ENCODE measurements around the gene CLDN19.

Gene CLDN19

DNA sequence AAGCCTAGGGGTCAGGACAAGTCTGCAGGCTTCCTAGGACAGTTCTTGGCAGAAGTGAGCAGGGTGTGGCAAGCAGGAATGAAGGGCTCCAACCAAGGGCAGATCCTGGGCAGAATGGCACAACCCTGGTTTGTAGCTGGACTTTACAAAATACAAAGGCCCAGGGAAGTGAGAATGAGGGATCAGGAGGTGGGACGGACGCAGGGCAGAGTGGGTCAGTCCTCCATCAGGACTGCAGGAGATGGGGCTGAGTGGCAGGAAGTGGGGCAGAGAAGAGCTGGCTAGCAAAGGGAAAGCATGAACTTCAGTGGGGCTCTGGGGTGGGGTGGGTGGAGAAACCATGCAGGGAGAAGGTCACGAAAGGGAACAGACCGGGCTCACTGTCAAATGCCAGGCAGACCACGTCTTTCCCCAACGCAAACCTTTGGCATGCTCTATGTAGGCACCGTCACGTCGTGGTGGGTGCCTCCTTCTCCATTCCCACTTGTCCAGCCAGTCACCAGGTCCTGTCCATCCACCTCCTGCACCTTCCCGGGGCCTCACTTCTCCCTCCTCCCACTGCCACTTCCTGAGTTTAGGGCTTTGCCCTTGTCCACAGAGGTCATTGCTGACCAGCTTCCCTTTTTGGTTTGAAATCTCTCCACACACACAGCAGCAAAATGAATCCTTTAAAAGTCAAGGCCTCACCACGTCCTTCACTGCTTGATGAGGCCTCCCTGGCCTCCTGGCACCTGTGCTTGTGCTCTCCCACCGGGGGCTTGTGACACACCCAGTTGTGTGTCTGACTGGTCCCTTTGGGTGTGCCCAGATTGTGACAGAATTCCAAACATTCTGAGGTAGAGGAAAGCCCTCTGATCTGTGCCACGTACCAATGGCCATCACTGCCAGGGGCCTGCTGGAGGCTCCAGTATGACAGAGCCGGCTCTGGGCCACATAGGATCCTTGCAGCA, 8.7 kb upstream of the CLDN19 start:
- peaks cover 67% of the 10 kb centered on the region for H3K36me3 Mint-ChIP-seq
- no peak for DNase-seq (ENCODE audit: low spot score in 2 of 2)
- no peak for ATAC-seq
- H3K4me1 Mint-ChIP-seq: no peaks in the 10 kb centered on the region
- peak overlapping the region; percentile 38 for H3K27ac Mint-ChIP-seq
- H3K4me3 Mint-ChIP-seq: no peak overlapping the region
- no peaks in the 10 kb centered on the region for H3K9me3 Mint-ChIP-seq

DNA sequence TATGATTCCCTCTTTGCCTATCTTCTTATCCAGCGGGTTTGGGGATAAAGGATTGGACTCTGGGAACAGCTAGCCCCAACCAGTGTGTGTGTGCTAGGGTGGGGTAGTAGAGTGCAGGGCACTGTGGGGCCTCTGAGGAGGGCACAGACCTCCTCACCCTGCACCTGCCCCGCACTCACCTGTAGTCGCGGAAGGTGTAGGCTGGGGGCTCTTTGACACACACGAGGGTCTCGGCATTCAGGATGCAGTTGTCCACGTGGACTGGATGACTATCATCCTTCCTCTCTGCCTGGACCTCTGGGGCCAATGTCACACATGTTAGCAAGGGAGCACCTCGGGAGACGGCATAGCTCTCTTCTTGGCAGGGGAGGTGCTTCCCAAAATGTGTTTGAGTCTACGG, 8.0 kb upstream of the CLDN19 start:
- peak overlapping the region; percentile 38 for H3K27ac Mint-ChIP-seq
- peaks cover 60% of the 10 kb centered on the region for H3K36me3 Mint-ChIP-seq
- DNase-seq (ENCODE audit: low spot score in 2 of 2) (no peak), ATAC-seq (no peak)
- no peak overlapping the region for H3K4me3 Mint-ChIP-seq
- no peaks in the 10 kb centered on the region for H3K9me3 Mint-ChIP-seq
- no peaks in the 10 kb centered on the region for H3K4me1 Mint-ChIP-seq

DNA sequence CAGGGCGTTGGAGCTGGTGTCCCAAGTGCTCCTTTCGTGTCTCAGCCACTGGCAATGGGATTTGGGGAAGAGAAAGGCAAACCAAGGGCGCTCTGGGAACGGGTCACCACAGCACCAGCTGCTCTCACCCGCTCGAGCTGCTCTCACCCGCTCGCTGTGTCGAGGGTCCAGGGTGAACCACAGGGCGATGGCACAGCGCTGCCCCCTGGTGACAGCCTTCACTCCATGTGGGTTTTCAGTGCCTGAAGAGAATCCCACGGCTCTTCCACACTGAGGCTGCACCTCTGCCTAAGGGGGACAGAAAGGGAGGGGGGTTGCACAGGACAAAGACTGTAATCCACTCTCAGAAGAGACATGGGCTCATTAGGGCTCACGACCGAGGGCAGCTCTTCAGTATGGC, 7.1 kb upstream of the CLDN19 start:
- H3K9me3 Mint-ChIP-seq: no peaks in the 10 kb centered on the region
- DNase-seq (ENCODE audit: low spot score in 2 of 2) (peak in 1 of 2 donors; percentile 65), ATAC-seq (peak; percentile 46)
- H3K4me1 Mint-ChIP-seq: no peaks in the 10 kb centered on the region
- H3K4me3 Mint-ChIP-seq: no peak overlapping the region
- H3K36me3 Mint-ChIP-seq: peaks cover 51% of the 10 kb centered on the region
- no peak overlapping the region for H3K27ac Mint-ChIP-seq

DNA sequence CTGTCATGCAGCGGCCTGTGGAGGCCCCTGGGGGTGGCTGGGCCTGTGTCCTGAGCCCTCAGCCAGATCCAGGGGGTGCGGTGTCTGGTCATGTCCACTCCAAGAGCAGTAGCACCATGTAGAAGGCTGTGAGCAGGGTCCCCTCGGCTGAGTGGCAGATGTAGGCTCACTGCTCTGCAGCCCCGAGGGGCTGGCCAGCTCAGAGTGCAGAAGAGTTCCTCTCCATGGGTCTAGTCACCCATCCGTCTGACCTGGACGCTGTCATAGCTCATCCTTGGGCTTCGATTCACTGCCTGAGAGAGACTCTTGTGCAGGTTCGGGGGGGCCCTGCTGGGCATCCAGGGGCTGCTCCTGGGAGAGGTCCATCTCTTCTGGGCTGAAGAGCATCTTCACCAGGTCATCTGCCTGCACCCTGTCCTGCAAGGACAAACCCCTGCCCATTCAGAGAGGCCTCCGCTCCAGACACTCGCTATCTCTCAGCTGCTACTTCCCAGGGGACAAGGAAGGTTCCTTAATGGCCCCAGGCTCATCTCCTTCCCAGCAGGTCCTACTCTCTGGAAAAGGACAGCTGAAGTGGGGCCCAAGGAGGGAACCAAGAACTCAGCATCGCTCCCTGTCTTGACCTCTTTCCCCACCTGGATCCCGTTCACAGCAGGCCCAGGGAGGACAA, 6.5 kb upstream of the CLDN19 start:
- H3K36me3 Mint-ChIP-seq: peaks cover 46% of the 10 kb centered on the region
- H3K4me1 Mint-ChIP-seq: no peaks in the 10 kb centered on the region
- no peak for DNase-seq (ENCODE audit: low spot score in 2 of 2)
- no peak overlapping the region for H3K4me3 Mint-ChIP-seq
- no peak for ATAC-seq
- no peaks in the 10 kb centered on the region for H3K9me3 Mint-ChIP-seq
- H3K27ac Mint-ChIP-seq: no peak overlapping the region

DNA sequence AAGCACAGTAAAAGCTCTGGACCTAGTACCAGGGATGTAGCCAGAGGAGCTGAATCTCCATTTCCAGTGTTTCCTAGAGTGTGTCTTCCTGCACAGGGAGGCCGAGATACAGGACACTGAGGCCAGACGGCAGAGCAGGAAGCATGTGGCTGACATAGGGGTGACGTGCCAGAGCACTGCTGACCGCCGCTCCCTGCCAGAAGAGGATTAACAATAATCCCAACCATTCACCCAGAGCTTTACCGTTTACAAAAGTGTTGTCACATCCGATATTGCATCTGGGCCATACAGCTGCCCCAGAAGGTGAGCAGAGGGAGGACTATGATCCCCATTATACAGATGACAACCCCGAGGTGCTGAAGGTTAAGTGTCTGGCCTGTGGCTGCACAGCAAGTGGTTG, 5.8 kb upstream of the CLDN19 start:
- Mint-ChIP-seq H3K9me3 (no peaks in the 10 kb centered on the region), H3K27ac (no peak overlapping the region), H3K4me1 (no peaks in the 10 kb centered on the region), H3K36me3 (peaks cover 43% of the 10 kb centered on the region), H3K4me3 (no peak overlapping the region)
- DNase-seq (ENCODE audit: low spot score in 2 of 2): no peak
- ATAC-seq: no peak

DNA sequence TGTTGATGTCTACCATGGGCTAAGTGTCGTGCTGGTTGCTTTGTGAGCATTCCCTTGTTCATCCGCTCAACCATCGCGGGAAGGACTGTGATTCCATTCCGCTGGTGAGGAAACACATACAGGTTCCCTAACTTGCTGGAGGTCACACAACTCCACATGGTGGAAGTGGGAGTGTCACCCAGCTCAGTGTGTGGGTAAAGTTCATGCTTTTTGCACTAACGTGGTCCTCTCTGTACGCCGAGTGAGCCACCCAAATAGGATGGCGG, 4.0 kb upstream of the CLDN19 start:
- Mint-ChIP-seq H3K4me1 (no peaks in the 10 kb centered on the region), H3K9me3 (no peaks in the 10 kb centered on the region), H3K27ac (no peak overlapping the region), H3K36me3 (peaks cover 29% of the 10 kb centered on the region), H3K4me3 (no peak overlapping the region)
- no peak for ATAC-seq
- DNase-seq (ENCODE audit: low spot score in 2 of 2): no peak

DNA sequence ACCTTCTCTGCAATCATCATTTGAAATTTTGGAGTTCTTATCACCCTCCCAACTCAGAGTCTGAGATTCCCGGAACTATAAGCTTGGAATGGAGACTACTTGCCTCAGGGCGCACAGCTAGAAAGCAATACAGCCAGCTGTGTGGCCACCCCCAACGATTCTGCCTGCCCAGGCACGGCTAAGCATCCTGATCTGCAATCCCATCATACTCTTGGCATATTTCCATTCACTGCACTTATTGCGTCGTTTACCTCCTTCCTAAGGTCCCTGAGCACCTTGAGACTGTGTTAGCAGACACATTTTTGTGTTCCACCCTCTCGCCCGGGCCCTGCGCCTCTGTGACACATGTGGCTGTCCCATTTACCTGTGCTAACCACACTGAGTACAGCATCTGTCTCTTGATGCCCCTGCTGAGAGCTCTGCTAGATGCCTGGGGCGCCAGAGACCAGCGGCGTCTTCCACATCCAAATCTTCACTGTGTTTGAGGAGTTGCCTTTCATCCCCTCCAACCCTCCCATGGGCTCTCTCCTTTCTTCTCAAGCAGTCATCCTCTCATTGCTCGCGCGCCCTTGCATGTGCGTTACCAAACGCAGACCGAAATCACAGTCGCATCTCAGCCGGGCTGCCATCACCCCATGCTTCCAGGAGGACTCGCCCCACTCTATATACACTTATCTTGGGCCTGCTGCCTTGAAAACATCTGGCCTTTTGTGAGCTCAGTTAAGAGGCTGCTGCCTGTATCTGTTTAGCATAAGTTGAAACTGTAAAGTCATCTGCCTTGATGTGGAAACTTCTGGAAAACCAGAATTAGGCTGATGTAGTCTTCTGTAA, 3.5 kb upstream of the CLDN19 start:
- ATAC-seq (no peak), DNase-seq (ENCODE audit: low spot score in 2 of 2) (no peak)
- Mint-ChIP-seq H3K4me3 (no peak overlapping the region), H3K4me1 (no peaks in the 10 kb centered on the region), H3K36me3 (peaks cover 24% of the 10 kb centered on the region), H3K9me3 (no peaks in the 10 kb centered on the region), H3K27ac (no peak overlapping the region)

DNA sequence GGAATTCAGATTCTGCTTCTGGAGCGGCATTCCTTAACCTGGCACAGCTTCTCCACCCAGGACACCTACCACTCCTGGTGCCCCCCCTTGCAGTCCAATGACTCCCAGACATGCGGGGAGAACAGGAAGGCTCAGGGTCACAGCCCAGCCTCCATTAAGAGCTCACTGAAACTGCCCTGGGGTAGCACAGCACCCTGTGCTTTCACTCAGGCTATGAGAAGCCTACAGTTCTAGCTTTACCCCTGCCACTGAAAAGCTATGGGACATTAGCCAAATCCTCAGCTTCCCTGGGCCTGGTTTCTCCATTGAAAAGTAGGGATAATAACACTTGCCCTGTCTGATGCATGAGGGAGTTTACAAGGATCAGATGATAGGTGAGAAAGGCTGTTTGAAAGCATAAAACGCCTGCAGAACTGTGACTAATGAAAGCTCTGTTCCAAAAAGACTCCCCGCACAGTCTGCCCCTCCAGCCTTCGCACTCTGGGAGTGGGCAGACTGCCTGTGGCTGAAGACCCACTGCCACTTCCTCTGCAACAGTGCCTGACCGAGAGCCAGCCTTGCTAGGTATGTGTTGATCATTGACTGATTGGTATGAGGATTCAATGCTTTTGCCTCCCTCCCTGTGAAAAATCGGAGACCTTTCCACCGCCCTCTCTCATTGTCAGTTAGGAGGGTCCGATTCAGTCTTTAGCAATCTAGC, 2.7 kb upstream of the CLDN19 start:
- Mint-ChIP-seq H3K4me1 (no peaks in the 10 kb centered on the region), H3K4me3 (no peak overlapping the region), H3K9me3 (no peaks in the 10 kb centered on the region), H3K27ac (no peak overlapping the region), H3K36me3 (peaks cover 16% of the 10 kb centered on the region)
- ATAC-seq: no peak
- no peak for DNase-seq (ENCODE audit: low spot score in 2 of 2)

DNA sequence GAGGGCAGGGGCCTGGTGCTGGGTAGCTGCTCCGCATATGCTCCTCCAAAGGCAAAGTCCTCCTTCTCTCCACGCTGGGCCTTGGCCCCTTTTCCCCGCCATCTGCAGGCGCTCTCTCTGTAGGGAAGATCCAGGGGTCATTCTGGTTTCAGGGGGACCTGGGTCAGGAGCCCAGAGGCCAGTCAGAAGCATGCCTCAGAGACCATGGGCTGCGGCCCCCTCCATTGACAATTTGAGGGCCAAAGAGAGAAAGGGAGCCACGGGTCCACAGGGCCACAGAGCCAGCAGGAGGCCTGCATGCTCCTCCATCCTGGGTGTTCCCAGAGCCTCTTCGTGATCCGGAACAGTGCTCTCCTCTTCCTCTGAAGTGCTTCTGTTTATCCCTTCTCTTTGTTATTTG, 2.1 kb upstream of the CLDN19 start:
- Mint-ChIP-seq H3K27ac (no peak overlapping the region), H3K4me1 (peaks cover 3% of the 10 kb centered on the region), H3K9me3 (no peaks in the 10 kb centered on the region), H3K36me3 (peaks cover 12% of the 10 kb centered on the region), H3K4me3 (no peak overlapping the region)
- DNase-seq (ENCODE audit: low spot score in 2 of 2): no peak
- ATAC-seq: no peak

DNA sequence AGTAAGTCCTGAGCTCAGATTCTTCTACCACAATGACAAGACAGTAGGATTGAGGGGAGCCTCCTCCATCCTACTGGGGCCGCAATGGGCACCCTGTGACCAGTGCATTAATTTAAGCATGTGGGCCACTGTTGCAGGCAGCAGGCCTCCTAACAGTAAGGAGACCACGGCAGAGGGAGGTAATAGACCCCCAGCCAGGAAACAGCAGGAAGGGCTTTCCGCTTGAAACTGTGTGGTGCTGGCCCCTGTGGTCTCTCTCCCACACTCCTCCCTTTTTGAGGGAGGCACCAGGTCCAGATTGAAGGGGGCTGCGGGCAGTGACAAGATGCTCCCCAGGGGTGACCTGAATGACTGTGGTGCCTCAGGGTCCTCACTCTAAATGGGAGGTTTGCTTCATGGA, 1.7 kb upstream of the CLDN19 start:
- no peak overlapping the region for H3K27ac Mint-ChIP-seq
- no peak overlapping the region for H3K4me3 Mint-ChIP-seq
- H3K36me3 Mint-ChIP-seq: peaks cover 8% of the 10 kb centered on the region
- ATAC-seq (no peak), DNase-seq (ENCODE audit: low spot score in 2 of 2) (no peak)
- H3K4me1 Mint-ChIP-seq: peaks cover 8% of the 10 kb centered on the region
- no peaks in the 10 kb centered on the region for H3K9me3 Mint-ChIP-seq

DNA sequence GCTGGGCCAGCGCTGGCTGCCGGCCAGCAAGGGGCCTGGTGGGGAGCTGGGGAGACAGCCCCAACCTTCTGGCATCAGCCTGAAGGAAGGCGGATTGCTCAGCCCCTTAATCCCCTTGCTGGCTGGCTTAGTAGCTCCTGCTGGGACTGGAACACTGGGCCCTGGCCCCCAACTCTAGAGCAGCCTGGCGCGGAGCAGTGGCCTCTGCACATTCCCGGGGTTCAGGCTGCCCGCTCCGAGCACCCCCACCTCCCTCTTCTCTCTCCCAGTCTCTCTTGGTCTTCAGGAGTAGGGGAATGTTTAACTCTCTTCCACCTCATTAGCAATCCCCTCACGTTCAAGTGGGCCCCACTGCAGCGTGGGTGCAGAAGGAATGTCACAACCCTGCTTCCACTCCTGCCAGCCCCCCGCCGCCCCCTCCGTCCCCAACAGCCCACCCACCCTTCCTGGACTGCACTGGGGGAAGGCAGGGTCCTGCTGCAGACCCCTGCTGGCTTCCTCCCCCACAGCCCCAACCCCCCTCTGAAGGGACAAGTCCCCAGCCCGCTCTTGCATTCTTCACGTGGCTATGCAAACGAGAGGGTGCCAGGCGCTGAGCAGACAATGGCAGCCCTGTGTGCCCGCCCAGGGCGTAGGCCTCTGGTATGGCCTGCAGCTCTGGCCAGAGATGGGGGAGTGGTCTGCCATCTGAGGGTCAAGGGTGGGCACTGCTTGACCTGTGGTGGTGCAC, 980 bp upstream of the CLDN19 start:
- Mint-ChIP-seq H3K27ac (no peak overlapping the region), H3K4me1 (peaks cover 12% of the 10 kb centered on the region), H3K4me3 (no peak overlapping the region), H3K36me3 (peaks cover 3% of the 10 kb centered on the region), H3K9me3 (no peaks in the 10 kb centered on the region)
- no peak for ATAC-seq
- no peak for DNase-seq (ENCODE audit: low spot score in 2 of 2)

DNA sequence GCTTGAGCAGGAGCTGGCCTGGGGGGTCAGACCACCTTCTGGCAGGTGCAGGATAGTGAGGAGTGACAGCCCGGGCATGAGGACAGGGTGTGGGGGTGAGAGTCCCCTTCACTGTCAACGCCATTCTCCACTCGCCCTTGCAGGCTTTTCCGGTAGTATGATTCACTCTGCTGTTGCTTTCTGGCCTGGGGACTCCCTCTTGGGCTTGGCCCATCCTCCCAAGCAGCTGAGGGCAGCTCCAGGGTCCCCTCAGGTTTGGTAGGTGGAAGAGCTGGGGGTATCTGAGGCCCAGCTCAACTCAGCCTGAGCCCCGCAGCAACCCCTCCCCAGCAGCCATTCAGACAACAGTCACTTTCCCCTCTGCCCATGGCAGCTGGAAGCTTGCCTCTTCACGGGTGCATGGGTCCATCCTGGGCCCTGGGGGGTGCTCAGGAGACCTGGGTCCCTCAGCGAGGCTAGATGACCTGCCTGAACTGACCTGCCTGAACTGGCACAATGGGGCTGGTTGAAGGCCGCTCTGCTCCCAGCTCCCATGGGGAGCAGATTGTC, 1.3 kb downstream of the CLDN19 start:
- DNase-seq (ENCODE audit: low spot score in 2 of 2): no peak
- H3K9me3 Mint-ChIP-seq: no peaks in the 10 kb centered on the region
- H3K27ac Mint-ChIP-seq: no peak overlapping the region
- no peak for ATAC-seq
- H3K36me3 Mint-ChIP-seq: no peaks in the 10 kb centered on the region
- no peak overlapping the region for H3K4me3 Mint-ChIP-seq
- peaks cover 12% of the 10 kb centered on the region for H3K4me1 Mint-ChIP-seq

DNA sequence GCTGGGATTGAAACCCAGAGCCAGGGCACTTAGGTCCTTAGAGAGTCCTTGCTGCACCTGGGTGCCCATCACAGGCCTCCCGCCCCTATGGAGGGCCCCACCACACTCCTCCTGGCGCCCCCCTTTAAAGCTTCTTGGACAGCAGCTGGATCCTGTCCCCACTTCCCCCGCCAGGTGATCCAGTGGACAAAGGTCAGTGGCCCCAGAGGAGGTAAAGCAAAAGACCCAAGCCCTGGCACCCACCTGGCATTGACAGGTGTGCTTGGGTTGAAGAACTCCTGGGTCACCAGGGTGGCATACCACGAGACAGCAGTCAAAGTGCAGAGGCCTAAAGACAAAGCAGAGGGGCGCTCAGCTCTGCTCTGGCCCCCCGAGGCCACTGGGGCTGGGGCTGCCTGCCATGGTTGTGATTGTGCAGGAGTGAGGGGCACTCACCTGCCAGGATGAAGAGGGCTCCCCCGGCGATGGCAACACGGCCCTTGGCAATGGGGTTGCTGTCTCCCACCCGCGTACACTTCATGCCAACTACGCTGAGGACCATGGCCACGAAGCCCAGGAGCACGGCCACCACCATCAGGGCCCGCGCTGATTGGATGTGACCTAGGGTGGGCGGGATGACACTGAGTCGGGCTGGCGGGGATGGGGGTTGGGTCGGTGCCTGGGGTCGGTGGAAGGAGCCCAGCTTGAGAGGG, 1.9 kb downstream of the CLDN19 start:
- Mint-ChIP-seq H3K36me3 (no peaks in the 10 kb centered on the region), H3K4me3 (no peak overlapping the region), H3K9me3 (no peaks in the 10 kb centered on the region), H3K27ac (no peak overlapping the region), H3K4me1 (peaks cover 12% of the 10 kb centered on the region)
- DNase-seq (ENCODE audit: low spot score in 2 of 2) (no peak), ATAC-seq (no peak)

DNA sequence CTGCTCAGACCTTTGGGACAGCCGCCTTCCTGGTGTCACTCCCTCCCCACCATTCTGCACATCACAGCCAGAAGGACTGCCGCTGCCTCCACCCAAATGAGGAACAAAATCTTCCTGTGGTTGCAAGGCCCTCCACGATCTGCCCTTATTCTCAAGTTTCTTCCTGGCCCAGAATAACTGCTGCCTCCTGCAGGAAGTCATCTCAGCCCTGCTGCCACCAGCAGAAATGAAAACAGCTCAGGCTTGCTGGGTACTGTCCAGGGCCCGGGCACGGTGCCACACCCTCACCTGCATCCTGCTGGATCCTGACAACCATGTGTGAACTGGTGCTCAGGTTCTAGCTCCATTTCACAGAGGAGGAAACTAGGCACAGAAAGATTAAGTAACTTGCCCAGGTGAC, 2.8 kb downstream of the CLDN19 start:
- Mint-ChIP-seq H3K4me3 (no peak overlapping the region), H3K27ac (peak overlapping the region; percentile 78), H3K9me3 (no peaks in the 10 kb centered on the region), H3K36me3 (no peaks in the 10 kb centered on the region), H3K4me1 (peaks cover 12% of the 10 kb centered on the region)
- DNase-seq (ENCODE audit: low spot score in 2 of 2): no peak
- no peak for ATAC-seq
